CD4-positive, alpha-beta T cell treated with Interferon alpha-2 for 1 hour (primary cell): ENCODE results near the gene PES1.
"Not testable (repeated sequence)": the region's sequence is repeated elsewhere in the genome, so short reads cannot be mapped to it uniquely, and the experiment has no call there.

Experiments
- DNase-seq, 2 donors: peaks; one replicate each; pipeline ENCODE4 v3.0.0-alpha.2; 2020 to 2022

The PES1 gene

GRCh38 chr22:30551813-30552212 lies 39.9 kb downstream of the PES1 start:
- DNase-seq, result not testable (repeated sequence)

DNA sequence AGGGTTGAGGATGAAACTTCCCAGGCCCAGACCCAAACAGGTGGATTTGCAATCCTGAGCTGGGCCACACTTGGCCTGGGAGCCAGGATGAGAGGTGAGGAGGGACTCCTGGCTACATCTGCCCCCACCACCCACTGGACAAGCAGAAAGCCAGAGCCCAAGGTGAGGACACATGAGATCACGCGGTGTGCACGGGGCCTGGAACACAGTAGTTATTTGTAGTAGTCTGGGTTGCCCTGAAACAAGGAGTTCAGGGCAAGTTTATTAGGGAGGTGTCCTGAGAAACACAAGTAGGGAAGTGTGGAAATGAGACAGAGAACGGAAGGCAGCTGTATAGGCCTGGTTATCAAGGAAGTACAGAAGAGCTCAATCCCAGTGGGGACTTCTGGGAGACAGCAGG lies 44.5 kb downstream of the PES1 start:
- no peak for DNase-seq

- no peak for DNase-seq
These were observed 45.1 kb downstream of the PES1 start, which contains the start of gene SEC14L6 for GRCh38 chr22:30546616-30547015. Gene SEC14L6, minus strand, starts transcription at chr22:30546741. Its CDS starts 59 bp downstream, at chr22:30546682.

DNA sequence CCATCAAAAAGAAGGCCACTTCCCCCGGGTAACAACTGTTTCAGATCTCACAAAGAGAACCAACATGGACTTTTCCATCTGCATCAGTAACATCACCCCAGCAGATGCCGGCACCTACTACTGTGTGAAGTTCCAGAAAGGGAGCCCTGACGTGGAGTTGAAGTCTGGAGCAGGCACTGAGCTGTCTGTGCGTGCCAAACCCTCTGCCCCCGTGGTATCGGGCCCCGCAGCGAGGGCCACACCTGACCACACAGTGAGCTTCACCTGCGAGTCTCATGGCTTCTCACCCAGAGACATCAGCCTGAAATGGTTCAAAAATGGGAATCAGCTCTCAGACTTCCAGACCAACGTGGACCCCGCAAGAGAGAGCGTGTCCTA lies 48.9 kb downstream of the PES1 start:
- no peak for DNase-seq

DNA sequence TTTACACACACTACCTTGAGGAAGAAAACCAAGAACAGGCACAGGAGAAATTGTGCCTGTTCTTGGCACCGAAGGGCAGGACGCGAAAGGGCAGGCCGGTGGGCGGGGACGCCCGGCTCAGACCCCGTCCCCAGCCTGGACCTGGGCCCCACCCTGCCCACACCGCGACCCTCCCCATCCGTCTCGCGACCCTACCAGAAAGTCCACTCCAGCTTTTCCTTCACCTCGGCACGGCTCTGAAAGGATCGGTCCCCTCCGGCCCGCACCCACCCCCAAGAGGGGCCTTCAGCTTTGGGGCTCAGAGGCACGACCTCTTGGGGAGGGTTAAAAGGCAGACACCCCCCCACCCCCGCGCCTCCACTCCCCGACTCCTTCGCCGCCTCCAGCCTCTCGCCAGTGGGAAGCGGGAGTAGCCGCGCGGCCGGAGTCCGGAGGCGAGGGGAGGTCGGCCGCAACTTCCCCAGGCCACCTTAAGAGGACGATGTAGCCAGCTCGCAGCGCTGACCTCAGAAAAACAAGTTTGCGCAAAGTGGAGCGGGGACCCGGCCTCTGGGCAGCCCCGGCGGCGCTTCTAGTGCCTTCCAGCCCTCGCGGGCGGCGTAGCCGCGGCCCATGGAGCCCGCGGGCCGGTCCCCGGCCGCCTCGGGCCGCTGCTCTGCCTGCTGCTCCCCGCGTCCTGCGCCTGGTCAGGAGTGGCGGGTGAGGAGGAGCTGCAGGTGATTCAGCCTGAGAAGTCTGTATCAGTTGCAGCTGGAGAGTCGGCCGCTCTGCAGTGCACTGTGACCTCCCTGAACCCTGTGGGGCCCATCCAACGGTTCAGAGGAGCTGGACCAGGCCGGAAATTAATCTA lies 49.5 kb downstream of the PES1 start:
- no peak for DNase-seq

GRCh38 chr22:30541511-30541910 lies 50.2 kb downstream of the PES1 start:
- DNase-seq, result not testable (repeated sequence)

GRCh38 chr22:30539368-30539767 lies 52.3 kb downstream of the PES1 start:
- no peak for DNase-seq

GRCh38 chr22:30538280-30538679 lies 53.4 kb downstream of the PES1 start:
- DNase-seq, result no peak

DNA sequence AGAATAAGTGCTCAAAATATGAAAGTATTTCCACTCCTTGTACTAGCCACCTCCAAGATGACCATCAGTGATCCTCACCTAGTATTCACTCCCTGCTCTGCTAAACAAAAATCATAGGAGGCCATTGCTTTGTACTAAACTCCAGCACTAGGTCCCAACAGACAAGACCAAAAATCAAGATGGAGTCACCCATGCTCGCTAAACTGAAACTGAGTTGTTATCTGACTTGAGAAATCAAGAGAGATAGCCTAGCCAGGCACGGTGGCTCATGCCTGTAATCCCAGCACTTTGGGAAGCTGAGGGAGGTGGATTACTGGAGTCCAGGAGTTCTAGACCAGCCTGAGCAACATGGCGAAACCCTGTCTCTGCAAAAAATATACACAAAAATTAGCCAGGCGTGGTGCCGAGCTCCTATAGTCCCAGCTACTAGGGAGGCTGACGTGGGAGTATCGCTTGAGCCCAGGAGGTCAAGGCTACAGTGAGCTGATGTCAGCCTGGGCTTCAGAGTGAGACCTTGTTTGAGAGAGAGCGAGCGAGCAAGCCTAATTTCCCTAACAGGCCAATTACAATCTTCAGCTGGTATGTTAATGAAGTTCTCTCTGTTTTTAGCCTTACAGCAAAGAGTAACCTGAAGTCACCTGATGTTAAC lies 54.5 kb downstream of the PES1 start:
- DNase-seq, result no peak

GRCh38 chr22:30535182-30535581 lies 56.5 kb downstream of the PES1 start:
- DNase-seq, result no peak

- no peak for DNase-seq
These were observed 59.8 kb downstream of the PES1 start for GRCh38 chr22:30531651-30532608.

GRCh38 chr22:30526656-30527055 lies 65.1 kb downstream of the PES1 start:
- DNase-seq, result no peak
